WTC11 (cell line): ENCODE data around the gene PRR35. TPM values are rescaled to one million over a fixed set of nuclear protein-coding genes. Genes with fewer than 3 reads are reported as not detected.

Experiments
- ATAC-seq: fragments of 200-7000 bp; cut with Tn5 transposase; 2 replicates; pipeline ENCODE4 v1.10.0; 2021; ENCODE audit warnings: mild to moderate bottlenecking, moderate library complexity
- CTCF ChIA-PET: fragments of 300-600 bp; sonication (Branson Sonifier 250); formaldehyde crosslinking; loops from one replicate; lab custom pipeline; 2021; ENCODE audit warnings: antibody characterized with exemption; lab: Charles Lee
- POLR2A ChIA-PET: fragments of 350-600 bp; sonication (Branson Sonifier 250); formaldehyde crosslinking; loops from one replicate; lab custom pipeline; 2021; ENCODE audit warnings: antibody characterized with exemption; lab: Charles Lee
- DNase-seq: peaks from one replicate; pipeline ENCODE4 v3.0.0; 2021; ENCODE audit warnings: low spot score
- H3K27ac Mint-ChIP-seq: 2 replicates; pipeline ENCODE4 v1.8.0; 2021; ENCODE audit warnings: mixed read lengths
- H3K27me3 Mint-ChIP-seq: 2 replicates; pipeline ENCODE4 v1.8.0; 2021; ENCODE audit warnings: low read depth, mild to moderate bottlenecking, moderate library complexity, mixed read lengths
- H3K36me3 Mint-ChIP-seq: 2 replicates; pipeline ENCODE4 v1.8.0; 2021; ENCODE audit warnings: mixed read lengths
- H3K4me1 Mint-ChIP-seq: 2 replicates; pipeline ENCODE4 v1.8.0; 2022; ENCODE audit warnings: mixed read lengths
- H3K4me3 Mint-ChIP-seq: 2 replicates; pipeline ENCODE4 v1.8.0; 2021; ENCODE audit warnings: mild to moderate bottlenecking, moderate library complexity, mixed read lengths
- H3K9me3 Mint-ChIP-seq: 2 replicates; pipeline ENCODE4 v1.8.0; 2021; ENCODE audit warnings: mixed read lengths
- E2F4 ChIP-seq: sonication (generic); formaldehyde crosslinking; IDR thresholded peaks from 2 replicates; pipeline ENCODE4 v1.8.1; 2022; ENCODE audit warnings: low read depth, mild to moderate bottlenecking, moderate library complexity, missing genetic modification reagents, borderline replicate concordance
- EMX1 ChIP-seq: fragments of 250-450 bp; sonication (Bioruptor Pico); IDR thresholded peaks from 2 replicates; pipeline ENCODE4 v1.8.0; 2021; ENCODE audit warnings: mild to moderate bottlenecking
- GTF2I ChIP-seq: fragments of 250-450 bp; sonication (Bioruptor Pico); conservative IDR thresholded peaks from 2 replicates; pipeline ENCODE4 v1.4.0; 2021; ENCODE audit warnings: mild to moderate bottlenecking
- IRF2 ChIP-seq: sonication (generic); formaldehyde crosslinking; IDR thresholded peaks from 2 replicates; pipeline ENCODE4 v1.8.0; 2022; ENCODE audit warnings: low read depth, missing genetic modification reagents, borderline replicate concordance
- NFYB ChIP-seq: sonication (generic); formaldehyde crosslinking; conservative IDR thresholded peaks from 2 replicates; pipeline ENCODE4 v1.8.0; 2022; ENCODE audit warnings: low read depth, missing genetic modification reagents
- OVOL2 ChIP-seq: fragments of 250-450 bp; sonication (Bioruptor Pico); IDR thresholded peaks from 2 replicates; pipeline ENCODE4 v1.9.0; 2021; ENCODE audit warnings: mild to moderate bottlenecking, borderline replicate concordance
- PRDM15 ChIP-seq: sonication (generic); formaldehyde crosslinking; IDR thresholded peaks from 2 replicates; pipeline ENCODE4 v1.8.0; 2022; ENCODE audit warnings: missing genetic modification reagents
- RORB ChIP-seq: fragments of 250-450 bp; sonication (Bioruptor Pico); IDR thresholded peaks from 2 replicates; pipeline ENCODE4 v1.9.0; 2021; ENCODE audit warnings: mild to moderate bottlenecking
- SMAD3 ChIP-seq: sonication (generic); formaldehyde crosslinking; IDR thresholded peaks from 2 replicates; pipeline ENCODE4 v1.8.0; 2022; ENCODE audit warnings: missing genetic modification reagents, mild to moderate bottlenecking, borderline replicate concordance
- SP1 ChIP-seq: sonication (generic); formaldehyde crosslinking; conservative IDR thresholded peaks from 2 replicates; pipeline ENCODE4 v1.8.1; 2022; ENCODE audit warnings: missing genetic modification reagents
- TEAD1 ChIP-seq: sonication (generic); formaldehyde crosslinking; IDR thresholded peaks from 2 replicates; pipeline ENCODE4 v1.8.0; 2022; ENCODE audit warnings: mild to moderate bottlenecking, missing genetic modification reagents
- USF1 ChIP-seq: sonication (generic); formaldehyde crosslinking; IDR thresholded peaks from 2 replicates; pipeline ENCODE4 v1.8.0; 2022; ENCODE audit warnings: mild to moderate bottlenecking, missing genetic modification reagents
- ZNF232 ChIP-seq: sonication (generic); formaldehyde crosslinking; IDR thresholded peaks from 2 replicates; pipeline ENCODE4 v1.8.0; 2022; ENCODE audit warnings: mild to moderate bottlenecking, missing genetic modification reagents
- ZNF317 ChIP-seq: sonication (generic); formaldehyde crosslinking; IDR thresholded peaks from 2 replicates; pipeline ENCODE4 v1.8.1; 2023; ENCODE audit warnings: low read depth, mild to moderate bottlenecking, moderate library complexity, missing genetic modification reagents, borderline replicate concordance
- ZNF532 ChIP-seq: fragments of 250-450 bp; sonication (Bioruptor Pico); IDR thresholded peaks from 2 replicates; pipeline ENCODE4 v1.9.0; 2021; ENCODE audit warnings: mild to moderate bottlenecking, borderline replicate concordance
- ZSCAN18 ChIP-seq: fragments of 250-450 bp; sonication (Bioruptor Pico); IDR thresholded peaks from 2 replicates; pipeline ENCODE4 v2.1.2; 2022; ENCODE audit warnings: mild to moderate bottlenecking, moderate library complexity
- total RNA-seq: library from RNA; stranded (reverse); gene quantifications from 3 replicates; pipeline ENCODE4 v1.2.3, GENCODE V29; 2021

Gene PRR35
- total RNA-seq, 1 experiment from 2014 or later, result 0.72 TPM

- TF ChIP-seq ZNF232 (CRISPR knock-in tag) (no peak), ZNF532 (no peak)
Observed at GRCh38 chr16:531494-532125, 28.6 kb upstream of the PRR35 start (continued).

- CTCF ChIA-PET, result interaction anchor here (0.6 to 1.9 kb wide), 6 partner anchors 10 to 127 kb away, joined by 3 to 11 read pairs (median 4); no protein-coding TSS in a partner anchor
- no peaks in the 10 kb centered on the region for H3K9me3 Mint-ChIP-seq
- peaks cover 3% of the 10 kb centered on the region; the same call in 1 of the 2 replicates for H3K36me3 Mint-ChIP-seq
- no peaks in the 10 kb centered on the region for H3K27me3 Mint-ChIP-seq
- peak; percentile 53 for ATAC-seq
- no peak overlapping the region for H3K4me3 Mint-ChIP-seq
- H3K27ac Mint-ChIP-seq, result no peak overlapping the region
- H3K4me1 Mint-ChIP-seq, result peaks cover 10% of the 10 kb centered on the region
- TF ChIP-seq E2F4 (CRISPR knock-in tag) (no peak), SMAD3 (CRISPR knock-in tag) (no peak)
- TF ChIP-seq, all 79 proteins: peak for 0
- peak; percentile 52 for DNase-seq
- POLR2A ChIA-PET, result interaction anchor here (0.6 to 1.0 kb wide), 2 partner anchors 181 to 481 kb away, joined by 3 to 4 read pairs; partner anchors contain the start of gene AXIN1
Observed at GRCh38 chr16:533391-534123, 26.6 kb upstream of the PRR35 start.

- Mint-ChIP-seq H3K4me3 (no peak overlapping the region), H3K36me3 (peaks cover 3% of the 10 kb centered on the region; the same call in 1 of the 2 replicates), H3K4me1 (peaks cover 4% of the 10 kb centered on the region; the same call in 1 of the 2 replicates), H3K27ac (no peak overlapping the region), H3K9me3 (no peaks in the 10 kb centered on the region), H3K27me3 (no peaks in the 10 kb centered on the region)
- no peak for DNase-seq
- ChIA-PET CTCF (interaction anchor here (0.6 to 1.9 kb wide), 6 partner anchors 11 to 127 kb away, joined by 3 to 11 read pairs (median 4); no protein-coding TSS in a partner anchor), POLR2A (interaction anchor here (1.0 kb wide), 1 partner anchor 181 kb away, joined by 3 read pairs; the partner anchor contains the start of gene AXIN1)
- no peak for ATAC-seq
- no peak for TF ChIP-seq IRF2 (CRISPR knock-in tag)
Observed at GRCh38 chr16:534135-534534, 26.1 kb upstream of the PRR35 start.

GRCh38 chr16:534856-535445, 25.2 kb upstream of the PRR35 start:
- H3K4me1 Mint-ChIP-seq, result peaks cover 2% of the 10 kb centered on the region; the same call in 1 of the 2 replicates
- CTCF ChIA-PET, result interaction anchor here (1.6 to 1.9 kb wide), 2 partner anchors 12 to 47 kb away, joined by 4 to 11 read pairs; no protein-coding TSS in a partner anchor
- H3K4me3 Mint-ChIP-seq, result no peak overlapping the region
- no peaks in the 10 kb centered on the region for H3K27me3 Mint-ChIP-seq
- H3K27ac Mint-ChIP-seq, result no peak overlapping the region
- no peak for DNase-seq
- no peaks in the 10 kb centered on the region for H3K9me3 Mint-ChIP-seq
- POLR2A ChIA-PET, result no interaction called here
- H3K36me3 Mint-ChIP-seq, result peaks cover 3% of the 10 kb centered on the region; the same call in 1 of the 2 replicates
- ATAC-seq, result no peak
- no peak for TF ChIP-seq SP1 (CRISPR knock-in tag)
- no peak for TF ChIP-seq RORB (CRISPR knock-in tag)
- no peak for TF ChIP-seq ZNF317 (CRISPR knock-in tag)
- TF ChIP-seq ZSCAN18 (CRISPR knock-in tag), result no peak
- no peak for TF ChIP-seq NFYB (CRISPR knock-in tag)
- TF ChIP-seq EMX1 (CRISPR knock-in tag), result no peak
- TF ChIP-seq PRDM15 (CRISPR knock-in tag), result no peak
- no peak for TF ChIP-seq TEAD1
- no peak for TF ChIP-seq GTF2I (CRISPR knock-in tag)
- TF ChIP-seq USF1, result no peak
- no peak for TF ChIP-seq OVOL2 (CRISPR knock-in tag)
